HG03469 (cell line): Measurements from ENCODE around the gene CS.
"Not testable (repeated sequence)": the region's sequence is repeated elsewhere in the genome, so short reads cannot be mapped to it uniquely, and the experiment has no call there.

Experiments used
- ATAC-seq: cut with Tn5 transposase; IDR thresholded peaks from one replicate; pipeline ENCODE4 v1.9.1; 2021; ENCODE audit warnings: mild to moderate bottlenecking, moderate library complexity, moderate number of reproducible peaks; ENCODE audit not compliant: unreplicated experiment

Gene CS

GRCh38 chr12:56282579-56282978 is 17.6 kb downstream of the CS start:
- ATAC-seq: no peak

GRCh38 chr12:56282030-56282429 is 18.1 kb downstream of the CS start:
- no peak for ATAC-seq

- ATAC-seq: no peak
Measured at GRCh38 chr12:56280849-56281248, 19.3 kb downstream of the CS start.

DNA sequence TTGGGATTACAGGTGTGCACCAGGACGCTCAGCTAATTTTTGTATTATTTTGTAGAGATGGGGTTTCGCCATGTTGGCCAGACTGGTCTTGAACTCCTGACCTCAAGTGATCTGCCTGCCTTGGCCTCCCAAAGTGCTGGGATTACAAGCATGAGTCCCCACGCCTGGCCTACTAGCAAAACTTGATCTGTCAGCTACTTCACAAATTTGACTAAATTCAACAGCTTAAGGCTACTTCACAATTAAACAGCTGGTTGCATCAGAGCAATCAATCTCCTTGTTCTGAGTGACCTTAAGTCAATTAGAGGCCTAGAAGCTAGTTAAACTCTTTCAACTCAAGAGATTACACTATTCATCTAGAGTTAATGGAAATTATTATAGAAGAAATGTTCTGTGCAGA is 21.2 kb downstream of the CS start:
- no peak for ATAC-seq

DNA sequence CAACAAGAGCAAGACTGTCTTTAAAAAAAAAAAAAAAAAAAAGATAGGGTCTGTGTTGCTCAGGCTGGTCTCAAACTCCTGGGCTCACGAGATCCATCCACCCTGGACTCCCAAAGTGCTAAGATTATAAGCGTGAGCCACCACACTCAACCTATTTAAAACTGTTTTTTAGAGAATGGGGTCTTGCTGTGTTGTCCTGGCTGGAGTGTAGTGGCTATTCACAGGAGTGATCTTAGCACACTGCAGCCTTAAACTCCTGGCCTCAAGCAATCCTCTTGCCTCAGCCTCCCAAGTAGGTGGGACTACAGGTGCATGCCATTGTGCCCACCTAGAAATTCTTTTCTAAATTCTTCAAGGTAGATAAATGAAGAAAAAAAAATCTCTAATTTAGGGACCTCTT is 25.8 kb downstream of the CS start:
- ATAC-seq: no peak

DNA sequence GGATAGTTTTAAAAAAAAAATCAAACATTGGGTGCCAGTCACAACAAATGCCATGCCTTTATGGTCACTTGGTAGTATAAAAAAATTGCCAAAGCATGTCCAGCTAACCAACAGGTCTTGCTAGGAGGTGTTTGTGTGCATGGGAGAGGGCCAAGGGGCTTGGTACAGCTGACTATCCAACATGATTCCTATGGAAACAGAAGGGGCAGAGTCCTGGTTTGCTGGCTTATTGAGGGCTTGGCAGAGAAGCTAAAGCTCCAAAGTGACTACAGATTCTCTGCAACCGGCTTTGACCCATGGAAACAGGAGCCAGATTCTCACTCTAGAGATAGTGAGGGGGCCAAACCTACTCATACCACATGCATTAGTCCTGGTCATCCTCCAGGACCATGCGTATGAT is 27.7 kb downstream of the CS start:
- not testable (repeated sequence) for ATAC-seq

- ATAC-seq: no peak
Measured at GRCh38 chr12:56271031-56271430, 29.1 kb downstream of the CS start.

GRCh38 chr12:56267443-56268071 is 32.6 kb downstream of the CS start:
- ATAC-seq: no peak

GRCh38 chr12:56266693-56267442 is 33.3 kb downstream of the CS start, which contains the start of gene COQ10A:
TSS of gene COQ10A (plus strand) at chr12:56266942. CDS start at chr12:56267119, 177 bp downstream.
- peak; percentile 66 for ATAC-seq

GRCh38 chr12:56266068-56266692 is 34.0 kb downstream of the CS start:
- not testable (repeated sequence) for ATAC-seq

DNA sequence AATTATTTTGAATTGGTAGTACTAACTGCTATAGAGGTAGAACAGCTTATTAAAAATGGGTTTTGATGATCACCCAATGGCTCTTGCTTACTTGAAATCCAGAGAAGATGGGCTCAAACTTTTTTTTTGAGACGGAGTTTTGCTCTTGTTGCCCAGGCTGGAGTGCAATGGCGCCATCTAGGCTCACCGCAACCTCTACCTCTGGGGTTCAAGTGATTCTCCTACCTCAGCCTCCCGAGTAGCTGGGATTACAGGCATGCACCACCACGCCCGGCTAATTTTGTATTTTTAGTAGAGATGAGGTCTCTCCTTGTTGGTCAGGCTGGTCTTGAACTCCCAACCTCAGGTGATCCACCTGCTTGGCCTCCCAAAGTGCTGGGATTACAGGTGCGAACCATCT is 37.2 kb downstream of the CS start:
- not testable (repeated sequence) for ATAC-seq

DNA sequence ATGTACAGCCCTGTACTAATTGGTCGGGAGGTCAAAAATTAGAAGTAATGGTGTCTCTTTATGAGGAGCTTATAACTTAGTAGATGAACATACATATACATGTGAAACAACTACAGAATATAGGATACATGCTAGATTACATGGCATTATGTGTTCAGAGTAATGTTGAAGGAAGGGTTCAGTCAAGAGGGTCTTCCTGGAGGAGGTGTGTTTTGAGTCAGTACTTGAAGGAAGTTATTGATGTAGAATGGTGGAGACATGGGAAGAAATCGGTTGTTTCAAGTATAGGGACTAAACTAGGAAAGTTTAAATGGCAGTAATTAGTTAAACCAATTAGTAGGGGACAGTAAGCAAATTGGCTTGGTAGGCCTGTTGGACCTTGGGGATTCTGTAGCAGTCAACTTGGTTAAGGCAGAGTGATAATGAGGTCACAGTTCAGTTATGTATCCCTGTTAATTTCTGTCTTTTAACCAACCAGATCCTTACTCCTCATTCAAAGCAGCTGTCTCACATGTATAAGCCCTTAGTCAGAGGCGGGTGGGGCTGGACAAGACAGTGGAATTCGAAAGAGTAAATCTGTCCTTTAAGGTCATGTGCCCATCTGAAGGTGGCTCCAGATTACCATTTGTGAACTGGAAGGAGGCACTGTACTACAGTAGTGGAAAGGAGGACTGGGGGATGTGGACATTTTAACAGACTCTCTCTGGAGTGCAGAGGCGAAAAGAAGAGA is 38.5 kb downstream of the CS start:
- no peak for ATAC-seq

- no peak for ATAC-seq
Measured at GRCh38 chr12:56260921-56261320, 39.2 kb downstream of the CS start.

DNA sequence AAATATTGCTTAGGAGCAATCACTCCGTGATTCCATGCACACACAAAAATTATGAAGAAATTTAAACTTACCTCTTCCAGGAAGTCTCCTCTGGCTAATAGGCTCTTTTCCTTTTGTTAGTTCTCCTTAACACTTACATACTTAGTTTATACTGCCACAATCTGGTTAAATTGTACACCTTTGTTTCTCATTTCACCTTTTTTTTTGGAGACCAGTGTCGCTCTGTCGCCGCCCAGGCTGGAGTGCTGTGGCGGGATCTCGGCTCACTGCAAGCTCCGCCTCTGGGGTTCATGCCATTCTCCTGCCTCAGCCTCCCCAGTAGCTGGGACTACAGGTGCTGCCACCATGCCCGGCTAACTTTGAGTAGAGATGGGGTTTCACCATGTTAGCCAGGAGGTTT is 39.8 kb downstream of the CS start:
- ATAC-seq: no peak

GRCh38 chr12:56258820-56259183 is 41.3 kb downstream of the CS start:
- no peak for ATAC-seq

- peak; percentile 81 for ATAC-seq
Measured at GRCh38 chr12:56258068-56258819, 41.9 kb downstream of the CS start, which contains the start of gene ANKRD52. TSS of gene ANKRD52 (minus strand) at chr12:56258384. CDS start at chr12:56258269, 115 bp downstream.

GRCh38 chr12:56257491-56258067 is 42.6 kb downstream of the CS start:
- ATAC-seq: no peak

- no peak for ATAC-seq
Measured at GRCh38 chr12:56257071-56257470, 43.1 kb downstream of the CS start.

- ATAC-seq: no peak
Measured at GRCh38 chr12:56256326-56256960, 43.7 kb downstream of the CS start.

GRCh38 chr12:56255671-56256070 is 44.5 kb downstream of the CS start:
- no peak for ATAC-seq
